HEK293 (cell line): ENCODE results near the gene HPS6.

ENCODE experiments used
- GLIS1 ChIP-seq: fragments of 450-650 bp; formaldehyde crosslinking; IDR thresholded peaks from 2 replicates; pipeline ENCODE4 v1.5.1; 2016; ENCODE audit warnings: missing biosample characterization, missing genetic modification characterization
- GLIS2 ChIP-seq: fragments of 450-650 bp; formaldehyde crosslinking; IDR thresholded peaks from 2 replicates; pipeline ENCODE4 v1.5.1; 2016; ENCODE audit warnings: missing biosample characterization, missing genetic modification characterization
- IKZF3 ChIP-seq: fragments of 450-650 bp; IDR thresholded peaks from 2 replicates; pipeline ENCODE4 v1.5.0; 2018; ENCODE audit warnings: missing biosample characterization, mild to moderate bottlenecking, missing genetic modification characterization, moderate library complexity
- KLF10 ChIP-seq: fragments of 450-650 bp; IDR thresholded peaks from 2 replicates; pipeline ENCODE4 v1.5.1; 2018; ENCODE audit warnings: missing biosample characterization, mild to moderate bottlenecking, missing genetic modification characterization
- KLF17 ChIP-seq: fragments of 450-650 bp; formaldehyde crosslinking; IDR thresholded peaks from 2 replicates; pipeline ENCODE4 v1.5.1; 2016; ENCODE audit warnings: missing biosample characterization, missing genetic modification characterization
- SP2 ChIP-seq: fragments of 450-650 bp; formaldehyde crosslinking; IDR thresholded peaks from 2 replicates; pipeline ENCODE4 v1.5.1; 2016; ENCODE audit warnings: missing biosample characterization, missing genetic modification characterization
- SP7 ChIP-seq: fragments of 450-650 bp; formaldehyde crosslinking; IDR thresholded peaks from 2 replicates; pipeline ENCODE4 v1.5.1; 2016; ENCODE audit warnings: missing biosample characterization, missing genetic modification characterization
- YY2 ChIP-seq: fragments of 450-650 bp; formaldehyde crosslinking; IDR thresholded peaks from 2 replicates; pipeline ENCODE4 v1.5.1; 2016; ENCODE audit warnings: missing biosample characterization, missing genetic modification characterization
- ZBTB7A ChIP-seq: fragments of 450-650 bp; formaldehyde crosslinking; IDR thresholded peaks from 2 replicates; pipeline ENCODE4 v1.5.1; 2016; ENCODE audit warnings: low read depth, missing biosample characterization, missing genetic modification characterization
- ZBTB8A ChIP-seq: fragments of 450-650 bp; formaldehyde crosslinking; IDR thresholded peaks from 2 replicates; pipeline ENCODE4 v1.5.1; 2016; ENCODE audit warnings: missing biosample characterization, missing genetic modification characterization
- ZFP69B ChIP-seq: fragments of 450-650 bp; formaldehyde crosslinking; IDR thresholded peaks from 2 replicates; pipeline ENCODE4 v1.5.1; 2016; ENCODE audit warnings: missing biosample characterization, missing genetic modification characterization
- ZNF132 ChIP-seq: fragments of 450-650 bp; formaldehyde crosslinking; IDR thresholded peaks from 2 replicates; pipeline ENCODE4 v1.5.1; 2017; ENCODE audit warnings: missing biosample characterization, missing genetic modification characterization, borderline replicate concordance
- ZNF140 ChIP-seq: fragments of 450-650 bp; formaldehyde crosslinking; IDR thresholded peaks from 2 replicates; pipeline ENCODE4 v1.5.1; 2016; ENCODE audit warnings: missing biosample characterization, missing genetic modification characterization
- ZNF157 ChIP-seq: fragments of 450-650 bp; formaldehyde crosslinking; IDR thresholded peaks from 2 replicates; pipeline ENCODE4 v1.5.1; 2016; ENCODE audit warnings: missing biosample characterization, missing genetic modification characterization
- ZNF24 ChIP-seq: fragments of 450-650 bp; formaldehyde crosslinking; IDR thresholded peaks from 2 replicates; pipeline ENCODE4 v1.5.1; 2016; ENCODE audit warnings: missing biosample characterization, missing genetic modification characterization
- ZNF274 ChIP-seq, 2 experiments: fragments of 200-500 bp in 1 of 2; fragments of 450-650 bp in 1 of 2; sonication (Bioruptor generic) in 1 of 2; formaldehyde crosslinking in 1 of 2; IDR thresholded peaks; 2 replicates each; pipeline versions ENCODE4 v1.5.1 to v1.6.1; 2014 to 2016; ENCODE audit warnings: borderline replicate concordance in 1 of 2, inconsistent platforms in 1 of 2, low read length in 1 of 2, missing biosample characterization in 1 of 2, missing genetic modification characterization in 1 of 2
- ZNF335 ChIP-seq: fragments of 450-650 bp; formaldehyde crosslinking; conservative IDR thresholded peaks from 2 replicates; pipeline ENCODE4 v1.5.1; 2016; ENCODE audit warnings: missing biosample characterization, missing genetic modification characterization
- ZNF398 ChIP-seq: fragments of 450-650 bp; formaldehyde crosslinking; IDR thresholded peaks from 2 replicates; pipeline ENCODE4 v1.5.1; 2017; ENCODE audit warnings: missing biosample characterization, missing genetic modification characterization
- ZNF416 ChIP-seq: fragments of 450-650 bp; formaldehyde crosslinking; IDR thresholded peaks from 2 replicates; pipeline ENCODE4 v1.5.1; 2016; ENCODE audit warnings: missing biosample characterization, missing genetic modification characterization
- ZNF426 ChIP-seq: fragments of 450-650 bp; formaldehyde crosslinking; IDR thresholded peaks from 2 replicates; pipeline ENCODE4 v1.5.1; 2017; ENCODE audit warnings: missing biosample characterization, missing genetic modification characterization, mild to moderate bottlenecking, inconsistent platforms, moderate library complexity
- ZNF510 ChIP-seq: fragments of 450-650 bp; formaldehyde crosslinking; IDR thresholded peaks from 2 replicates; pipeline ENCODE4 v1.5.1; 2018; ENCODE audit warnings: mild to moderate bottlenecking, missing genetic modification characterization, missing biosample characterization; ENCODE audit not compliant: insufficient replicate concordance
- ZNF521 ChIP-seq: fragments of 450-650 bp; formaldehyde crosslinking; IDR thresholded peaks from 2 replicates; pipeline ENCODE4 v1.5.1; 2017; ENCODE audit warnings: missing biosample characterization, mild to moderate bottlenecking, missing genetic modification characterization
- ZNF558 ChIP-seq: fragments of 450-650 bp; formaldehyde crosslinking; IDR thresholded peaks from 2 replicates; pipeline ENCODE4 v1.5.1; 2016; ENCODE audit warnings: missing biosample characterization, missing genetic modification characterization
- ZNF610 ChIP-seq: fragments of 450-650 bp; formaldehyde crosslinking; IDR thresholded peaks from 2 replicates; pipeline ENCODE4 v1.5.1; 2016; ENCODE audit warnings: missing biosample characterization, missing genetic modification characterization, borderline replicate concordance
- ZNF624 ChIP-seq: fragments of 450-650 bp; formaldehyde crosslinking; IDR thresholded peaks from 2 replicates; pipeline ENCODE4 v1.5.1; 2017; ENCODE audit warnings: missing biosample characterization, missing genetic modification characterization
- ZNF664 ChIP-seq: fragments of 450-650 bp; formaldehyde crosslinking; IDR thresholded peaks from 2 replicates; pipeline ENCODE4 v1.5.1; 2016; ENCODE audit warnings: missing biosample characterization, missing genetic modification characterization
- ZNF692 ChIP-seq: fragments of 450-650 bp; formaldehyde crosslinking; IDR thresholded peaks from 2 replicates; pipeline ENCODE4 v1.5.1; 2016; ENCODE audit warnings: missing biosample characterization, missing genetic modification characterization
- ZNF830 ChIP-seq: fragments of 450-650 bp; IDR thresholded peaks from 2 replicates; pipeline ENCODE4 v1.5.0; 2018; ENCODE audit warnings: missing biosample characterization, missing genetic modification characterization, low read depth, mild to moderate bottlenecking, moderate library complexity
- ZXDB ChIP-seq: fragments of 450-650 bp; formaldehyde crosslinking; IDR thresholded peaks from 2 replicates; pipeline ENCODE4 v1.5.1; 2016; ENCODE audit warnings: missing biosample characterization, missing genetic modification characterization
- TF ChIP-seq, protein P1 (sequence below): fragments of 450-650 bp; formaldehyde crosslinking; conservative IDR thresholded peaks from 2 replicates; pipeline ENCODE4 v1.5.1; 2016; ENCODE audit warnings: low read depth, missing biosample characterization, missing genetic modification characterization

HPS6 gene

GRCh38 chr10:102114861-102115618 is 49.9 kb downstream of the HPS6 start (continued):
- TF ChIP-seq, protein P1, sequence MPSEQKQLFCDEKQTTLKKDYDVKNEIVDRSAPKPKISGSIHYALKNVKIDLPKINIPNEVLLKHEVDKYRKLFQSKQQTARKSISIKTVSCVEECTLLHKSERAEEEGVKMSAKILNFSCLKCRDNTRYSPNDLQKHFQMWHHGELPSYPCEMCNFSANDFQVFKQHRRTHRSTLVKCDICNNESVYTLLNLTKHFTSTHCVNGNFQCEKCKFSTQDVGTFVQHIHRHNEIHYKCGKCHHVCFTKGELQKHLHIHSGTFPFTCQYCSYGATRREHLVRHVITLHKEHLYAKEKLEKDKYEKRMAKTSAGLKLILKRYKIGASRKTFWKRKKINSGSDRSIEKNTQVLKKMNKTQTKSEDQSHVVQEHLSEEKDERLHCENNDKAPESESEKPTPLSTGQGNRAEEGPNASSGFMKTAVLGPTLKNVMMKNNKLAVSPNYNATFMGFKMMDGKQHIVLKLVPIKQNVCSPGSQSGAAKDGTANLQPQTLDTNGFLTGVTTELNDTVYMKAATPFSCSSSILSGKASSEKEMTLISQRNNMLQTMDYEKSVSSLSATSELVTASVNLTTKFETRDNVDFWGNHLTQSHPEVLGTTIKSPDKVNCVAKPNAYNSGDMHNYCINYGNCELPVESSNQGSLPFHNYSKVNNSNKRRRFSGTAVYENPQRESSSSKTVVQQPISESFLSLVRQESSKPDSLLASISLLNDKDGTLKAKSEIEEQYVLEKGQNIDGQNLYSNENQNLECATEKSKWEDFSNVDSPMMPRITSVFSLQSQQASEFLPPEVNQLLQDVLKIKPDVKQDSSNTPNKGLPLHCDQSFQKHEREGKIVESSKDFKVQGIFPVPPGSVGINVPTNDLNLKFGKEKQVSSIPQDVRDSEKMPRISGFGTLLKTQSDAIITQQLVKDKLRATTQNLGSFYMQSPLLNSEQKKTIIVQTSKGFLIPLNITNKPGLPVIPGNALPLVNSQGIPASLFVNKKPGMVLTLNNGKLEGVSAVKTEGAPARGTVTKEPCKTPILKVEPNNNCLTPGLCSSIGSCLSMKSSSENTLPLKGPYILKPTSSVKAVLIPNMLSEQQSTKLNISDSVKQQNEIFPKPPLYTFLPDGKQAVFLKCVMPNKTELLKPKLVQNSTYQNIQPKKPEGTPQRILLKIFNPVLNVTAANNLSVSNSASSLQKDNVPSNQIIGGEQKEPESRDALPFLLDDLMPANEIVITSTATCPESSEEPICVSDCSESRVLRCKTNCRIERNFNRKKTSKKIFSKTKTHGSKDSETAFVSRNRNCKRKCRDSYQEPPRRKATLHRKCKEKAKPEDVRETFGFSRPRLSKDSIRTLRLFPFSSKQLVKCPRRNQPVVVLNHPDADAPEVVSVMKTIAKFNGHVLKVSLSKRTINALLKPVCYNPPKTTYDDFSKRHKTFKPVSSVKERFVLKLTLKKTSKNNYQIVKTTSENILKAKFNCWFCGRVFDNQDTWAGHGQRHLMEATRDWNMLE (tag by site-specific recombination) = no peak
- TF ChIP-seq ZFP69B (0 out of 2 replicates have a peak, but pooled peaks have one; percentile 36), ZNF24 (no peak), ZNF624 (tag by site-specific recombination) (no peak), ZNF335 (tag by site-specific recombination) (no peak; the same call in none of the 2 replicates), ZNF416 (no peak), ZNF558 (no peak), ZNF398 (tag by site-specific recombination) (peak; percentile 99), ZNF521 (tag by site-specific recombination) (no peak), ZNF510 (no peak), ZNF664 (tag by site-specific recombination) (no peak), ZNF140 (no peak), ZBTB8A (tag by site-specific recombination) (peak; percentile 15; the same call in 1 of the 2 replicates), ZXDB (tag by site-specific recombination) (peak; percentile 14; the same call in 1 of the 2 replicates), IKZF3 (tag by site-specific recombination) (peak; percentile 41; the same call in 1 of the 2 replicates), KLF17 (tag by site-specific recombination) (0 out of 2 replicates have a peak, but pooled peaks have one; percentile 66), SP7 (peak; percentile 62), ZNF692 (tag by site-specific recombination) (peak; percentile 52), ZNF610 (tag by site-specific recombination) (no peak), ZNF830 (tag by site-specific recombination) (no peak), ZNF132 (tag by site-specific recombination) (no peak), GLIS1 (peak; percentile 98), ZNF426 (no peak), ZBTB7A (tag by site-specific recombination) (no peak), GLIS2 (tag by site-specific recombination) (peak; percentile 92), ZNF157 (tag by site-specific recombination) (no peak), ZNF274 (IDR thresholded peaks at IDR 0.05; ENCODE audit: low read length) (no peak), ZNF274 (tag by site-specific recombination; IDR thresholded peaks at IDR 0.05; ENCODE audit: borderline replicate concordance) (no peak), SP2 (peak; percentile 95), KLF10 (tag by site-specific recombination) (no peak; the same call in 1 of the 2 replicates), YY2 (no peak)
